SK-N-SH (cell line): Measurements from ENCODE around the gene CCDC47. TPM values are rescaled to one million over a fixed set of nuclear protein-coding genes. Genes with fewer than 3 reads are reported as not detected.

Experiments
- CTCF ChIA-PET: fragments of 300-600, 350-600 bp; formaldehyde crosslinking; extraction: SDS; loops from one replicate; lab custom pipeline; 2021; lab: Yijun Ruan, JAX
- POLR2A ChIA-PET: fragments of 350-600 bp; sonication (Branson Sonifier 250); formaldehyde crosslinking; extraction: SDS; loops from one replicate; lab custom pipeline; 2020; ENCODE audit warnings: antibody characterized with exemption, inconsistent platforms; lab: Yijun Ruan, JAX
- DNase-seq: peaks from one replicate; pipeline ENCODE4 v3.0.0; 2012
- H2AFZ ChIP-seq: fragments of 200-600 bp; sonication (generic); 2 replicates; pipeline ENCODE4 v1.8.1; 2016; ENCODE audit warnings: antibody characterized with exemption, mild to moderate bottlenecking, low read depth
- H3F3A ChIP-seq: fragments of 200-600 bp; sonication (generic); replicated peaks from 2 replicates; pipeline ENCODE3; 2016; ENCODE audit warnings: antibody characterized with exemption, mild to moderate bottlenecking; ENCODE audit not compliant: insufficient read depth
- H3K27ac ChIP-seq, 2 experiments: fragments of 200-500 bp in 1 of 2; fragments of 200-600 bp in 1 of 2; sonication (Bioruptor generic) in 1 of 2; sonication (generic), shearing (Covaris generic) in 1 of 2; 2 replicates each; pipeline versions ENCODE4 v1.5.1 to v1.6.1; 2014 to 2016; ENCODE audit warnings: low read depth in 2 of 2, inconsistent platforms in 1 of 2, low read length in 1 of 2, mild to moderate bottlenecking in 1 of 2, mixed read lengths in 1 of 2
- H3K27me3 ChIP-seq: fragments of 200-600 bp; sonication (generic), shearing (Covaris generic); 2 replicates; pipeline ENCODE4 v1.6.1; 2016; ENCODE audit warnings: mixed run types; ENCODE audit not compliant: insufficient read depth
- H3K36me3 ChIP-seq, 2 experiments: fragments of 200-500 bp in 1 of 2; fragments of 200-600 bp in 1 of 2; sonication (Bioruptor generic) in 1 of 2; sonication (generic) in 1 of 2; replicated peaks in 1 of 2; 2 replicates each; pipeline versions ENCODE3 to v1.5.1; 2014 to 2016; ENCODE audit warnings: low read length in 1 of 2, mild to moderate bottlenecking in 1 of 2; ENCODE audit not compliant: insufficient read depth in 2 of 2, control insufficient read depth in 1 of 2
- H3K4me1 ChIP-seq, 2 experiments: fragments of 200-500 bp in 1 of 2; fragments of 200-600 bp in 1 of 2; sonication (Bioruptor generic) in 1 of 2; sonication (generic), shearing (Covaris generic) in 1 of 2; 2 replicates each; pipeline versions ENCODE4 v1.5.1 to v1.6.1; 2014 to 2016; ENCODE audit warnings: low read depth in 1 of 2, low read length in 1 of 2, mixed run types in 1 of 2; ENCODE audit not compliant: insufficient read depth in 2 of 2, control insufficient read depth in 1 of 2
- H3K4me2 ChIP-seq: fragments of 200-600 bp; sonication (generic), shearing (Covaris generic); 2 replicates; pipeline ENCODE4 v1.6.1; 2017; ENCODE audit warnings: mixed run types
- H3K4me3 ChIP-seq, 2 experiments: fragments of 200-500 bp in 1 of 2; fragments of 200-600 bp in 1 of 2; sonication (Bioruptor generic) in 1 of 2; sonication (generic), shearing (Covaris generic) in 1 of 2; 2 replicates each; pipeline versions ENCODE4 v1.5.1 to v1.8.1; 2014 to 2016; ENCODE audit warnings: low read depth in 2 of 2, inconsistent platforms in 1 of 2, low read length in 1 of 2, mild to moderate bottlenecking in 1 of 2, mixed read lengths in 1 of 2, moderate library complexity in 1 of 2
- H3K79me2 ChIP-seq: fragments of 200-600 bp; sonication (generic); 2 replicates; pipeline ENCODE4 v1.8.1; 2017; ENCODE audit warnings: mild to moderate bottlenecking; ENCODE audit not compliant: insufficient read depth
- H3K9ac ChIP-seq: fragments of 200-600 bp; sonication (generic); 2 replicates; pipeline ENCODE4 v1.6.1; 2017; ENCODE audit warnings: mixed run types
- H3K9me2 ChIP-seq: fragments of 200-600 bp; sonication (generic); 2 replicates; pipeline ENCODE4 v1.6.1; 2017; ENCODE audit warnings: mixed run types
- H3K9me3 ChIP-seq: fragments of 200-600 bp; sonication (generic); 2 replicates; pipeline ENCODE4 v1.6.1; 2017; ENCODE audit warnings: mixed run types, mild to moderate bottlenecking, moderate library complexity
- H4K20me1 ChIP-seq: fragments of 200-600 bp; sonication (generic); 2 replicates; pipeline ENCODE4 v1.6.1; 2017; ENCODE audit warnings: mild to moderate bottlenecking, mixed run types; ENCODE audit not compliant: insufficient read depth
- CHD2 ChIP-seq: fragments of 150-350 bp; IDR thresholded peaks from 2 replicates; pipeline ENCODE4 v1.6.1; 2018; ENCODE audit warnings: low read length; ENCODE audit not compliant: partially characterized antibody
- ELF1 ChIP-seq: IDR thresholded peaks from 2 replicates; pipeline ENCODE4 v1.4.0; 2012
- FOSL2 ChIP-seq: IDR thresholded peaks from 2 replicates; pipeline ENCODE4 v1.4.0; 2012; ENCODE audit warnings: low read depth, mild to moderate bottlenecking, moderate library complexity, borderline replicate concordance
- FOXJ3 ChIP-seq: sonication (generic); formaldehyde crosslinking; IDR thresholded peaks from 2 replicates; pipeline ENCODE4 v1.5.1; 2020; ENCODE audit warnings: mild to moderate bottlenecking, missing genetic modification reagents
- FOXM1 ChIP-seq: IDR thresholded peaks from 2 replicates; pipeline ENCODE4 v1.4.0; 2012; ENCODE audit warnings: low read depth, mild to moderate bottlenecking
- GABPA ChIP-seq: IDR thresholded peaks from 2 replicates; pipeline ENCODE4 v1.4.0; 2012; ENCODE audit warnings: low read depth, mild to moderate bottlenecking
- GATA2 ChIP-seq: sonication (generic); formaldehyde crosslinking; IDR thresholded peaks from 2 replicates; pipeline ENCODE4 v1.5.0; 2020; ENCODE audit warnings: mild to moderate bottlenecking, missing genetic modification reagents
- JUND ChIP-seq: IDR thresholded peaks from 2 replicates; pipeline ENCODE4 v1.4.0; 2012
- MXI1 ChIP-seq: IDR thresholded peaks from 2 replicates; pipeline ENCODE4 v1.6.1; 2012; ENCODE audit warnings: mild to moderate bottlenecking, low read depth, low read length, improper control_type of control experiment
- NFIC ChIP-seq: IDR thresholded peaks from 2 replicates; pipeline ENCODE4 v1.4.0; 2012; ENCODE audit warnings: borderline replicate concordance
- POLR2AphosphoS5 ChIP-seq: IDR thresholded peaks from 2 replicates; pipeline ENCODE4 v1.6.1; 2012; ENCODE audit warnings: low read depth, low read length
- RAD21 ChIP-seq: IDR thresholded peaks from 2 replicates; pipeline ENCODE4 v1.6.1; 2012; ENCODE audit warnings: mild to moderate bottlenecking, low read length
- RCOR1 ChIP-seq: fragments of 150-350 bp; IDR thresholded peaks from 2 replicates; pipeline ENCODE4 v1.6.1; 2017; ENCODE audit warnings: antibody characterized with exemption, low read length
- SMC3 ChIP-seq: IDR thresholded peaks from 2 replicates; pipeline ENCODE4 v1.6.1; 2012; ENCODE audit warnings: low read depth, low read length, improper control_type of control experiment
- TCF12 ChIP-seq: IDR thresholded peaks from 2 replicates; pipeline ENCODE4 v1.4.0; 2012
- TEAD4 ChIP-seq: IDR thresholded peaks from 2 replicates; pipeline ENCODE4 v1.4.0; 2012; ENCODE audit warnings: mild to moderate bottlenecking, borderline replicate concordance; ENCODE audit not compliant: insufficient read depth
- YY1 ChIP-seq: IDR thresholded peaks from 2 replicates; pipeline ENCODE4 v1.4.0; 2012; ENCODE audit warnings: low read depth, mild to moderate bottlenecking
- WGBS: methylation state at CpG from one replicate; pipeline ENCODE4 v1.1.6; 2017; ENCODE audit warnings: low lambda C conversion rate; 5-methylcytosine and 5-hydroxymethylcytosine counted together
- polyA plus RNA-seq, 3 experiments: library from polyadenylated mRNA; depleted of rRNA; stranded (reverse); fragments of >200 nt; gene quantifications; 2 replicates each; pipeline ENCODE4 v1.2.3, GENCODE V29; 2012
- TF ChIP-seq, protein P1 (sequence below): IDR thresholded peaks from 2 replicates; pipeline ENCODE4 v1.4.0; 2012; ENCODE audit warnings: low read depth, borderline replicate concordance
- TF ChIP-seq, protein P2 (sequence below): fragments of 200-600 bp; sonication (generic); IDR thresholded peaks from 2 replicates; pipeline ENCODE4 v1.6.1; 2017; ENCODE audit warnings: antibody characterized with exemption, mild to moderate bottlenecking, moderate library complexity
- TF ChIP-seq, protein P3 (sequence below): IDR thresholded peaks from 2 replicates; pipeline ENCODE4; 2012
- TF ChIP-seq, protein P4 (sequence below): IDR thresholded peaks from 2 replicates; pipeline ENCODE4 v1.6.1; 2012; ENCODE audit warnings: mild to moderate bottlenecking, low read depth, low read length, moderate library complexity

The CCDC47 gene
- polyA plus RNA-seq, 1 of the 3 experiments (the other 2 are of a cell fraction), result 76.6 TPM

DNA sequence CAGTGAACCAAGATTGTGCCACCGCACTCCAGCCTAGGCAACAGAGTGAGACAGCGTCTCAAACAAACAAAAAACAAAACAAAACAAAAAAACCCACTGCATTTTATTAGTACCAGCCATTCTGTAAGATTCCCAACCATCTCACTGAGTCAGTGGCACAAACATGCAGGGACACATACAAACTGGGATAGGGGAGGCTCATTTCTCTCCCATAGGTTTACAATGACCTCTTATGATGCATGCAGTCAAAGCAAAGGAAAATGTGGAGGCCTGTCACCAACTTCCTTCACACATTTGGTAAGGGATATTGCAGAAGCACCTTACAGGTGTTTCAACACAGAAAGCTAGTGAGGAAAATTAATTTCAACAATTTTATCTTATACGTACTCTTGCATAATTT is 19.4 kb downstream of the CCDC47 start:
- DNase-seq, result no peak
- TF ChIP-seq YY1, result no peak
- TF ChIP-seq TCF12, result no peak
- TF ChIP-seq, protein P1, sequence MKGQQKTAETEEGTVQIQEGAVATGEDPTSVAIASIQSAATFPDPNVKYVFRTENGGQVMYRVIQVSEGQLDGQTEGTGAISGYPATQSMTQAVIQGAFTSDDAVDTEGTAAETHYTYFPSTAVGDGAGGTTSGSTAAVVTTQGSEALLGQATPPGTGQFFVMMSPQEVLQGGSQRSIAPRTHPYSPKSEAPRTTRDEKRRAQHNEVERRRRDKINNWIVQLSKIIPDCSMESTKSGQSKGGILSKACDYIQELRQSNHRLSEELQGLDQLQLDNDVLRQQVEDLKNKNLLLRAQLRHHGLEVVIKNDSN, result no peak
- no peak for TF ChIP-seq GABPA
- TF ChIP-seq JUND, result no peak
- no peak for TF ChIP-seq TEAD4
- TF ChIP-seq FOXJ3 (CRISPR knock-in tag), result no peak
- TF ChIP-seq FOXM1, result no peak
- TF ChIP-seq GATA2 (CRISPR knock-in tag), result no peak
- TF ChIP-seq, protein P2, sequence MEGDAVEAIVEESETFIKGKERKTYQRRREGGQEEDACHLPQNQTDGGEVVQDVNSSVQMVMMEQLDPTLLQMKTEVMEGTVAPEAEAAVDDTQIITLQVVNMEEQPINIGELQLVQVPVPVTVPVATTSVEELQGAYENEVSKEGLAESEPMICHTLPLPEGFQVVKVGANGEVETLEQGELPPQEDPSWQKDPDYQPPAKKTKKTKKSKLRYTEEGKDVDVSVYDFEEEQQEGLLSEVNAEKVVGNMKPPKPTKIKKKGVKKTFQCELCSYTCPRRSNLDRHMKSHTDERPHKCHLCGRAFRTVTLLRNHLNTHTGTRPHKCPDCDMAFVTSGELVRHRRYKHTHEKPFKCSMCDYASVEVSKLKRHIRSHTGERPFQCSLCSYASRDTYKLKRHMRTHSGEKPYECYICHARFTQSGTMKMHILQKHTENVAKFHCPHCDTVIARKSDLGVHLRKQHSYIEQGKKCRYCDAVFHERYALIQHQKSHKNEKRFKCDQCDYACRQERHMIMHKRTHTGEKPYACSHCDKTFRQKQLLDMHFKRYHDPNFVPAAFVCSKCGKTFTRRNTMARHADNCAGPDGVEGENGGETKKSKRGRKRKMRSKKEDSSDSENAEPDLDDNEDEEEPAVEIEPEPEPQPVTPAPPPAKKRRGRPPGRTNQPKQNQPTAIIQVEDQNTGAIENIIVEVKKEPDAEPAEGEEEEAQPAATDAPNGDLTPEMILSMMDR, result no peak
- no peak for TF ChIP-seq CHD2
- TF ChIP-seq MXI1, result no peak
- TF ChIP-seq RAD21, result no peak
- Histone ChIP-seq H3F3A (peaks cover 17% of the 10 kb centered on the region), H3K9me2 (no peaks in the 10 kb centered on the region), H3K79me2 (peaks cover 3% of the 10 kb centered on the region; the same call in 1 of the 2 replicates), H3K4me3 (no peak overlapping the region), H3K4me1 (no peaks in the 10 kb centered on the region), H3K9ac (no peak overlapping the region), H3K27me3 (no peaks in the 10 kb centered on the region), H3K27ac (no peak overlapping the region), H3K36me3 (peaks cover 78 to 87% of the 10 kb centered on the region in 2 experiments), H3K9me3 (no peaks in the 10 kb centered on the region), H4K20me1 (no peaks in the 10 kb centered on the region), H2AFZ (no peak overlapping the region), H3K4me2 (no peak overlapping the region)
- WGBS, result 97% methylated on average over 3 of the region's 3 CpGs
- POLR2A ChIA-PET, result no interaction called here
- CTCF ChIA-PET, result interaction anchor here (1.7 kb wide), 1 partner anchor 9 kb away, joined by 5 read pairs; no protein-coding TSS in a partner anchor

DNA sequence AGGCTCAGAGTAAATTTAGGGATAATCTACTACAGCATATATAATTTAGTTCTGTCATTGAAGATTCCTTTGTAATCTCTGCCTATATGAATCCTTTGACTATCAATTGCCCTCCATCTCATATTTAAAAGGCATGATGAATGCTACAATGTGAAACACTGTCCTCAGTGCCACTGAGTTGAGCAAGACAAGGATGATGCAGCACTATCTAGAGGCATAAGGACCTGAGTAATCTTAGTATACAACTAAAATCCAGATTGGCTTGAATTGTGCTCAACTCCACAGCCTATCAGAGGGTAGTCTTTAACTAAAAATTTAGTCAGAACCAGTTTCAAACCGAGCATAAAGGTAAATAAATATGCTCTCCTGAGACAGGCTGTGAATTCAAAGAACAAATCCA is 20.2 kb downstream of the CCDC47 start:
- ChIA-PET CTCF (no interaction called here), POLR2A (no interaction called here)
- Histone ChIP-seq H3K79me2 (peaks cover 3% of the 10 kb centered on the region; the same call in 1 of the 2 replicates), H3K9me3 (no peaks in the 10 kb centered on the region), H3K4me3 (no peak overlapping the region), H2AFZ (no peak overlapping the region), H3F3A (peaks cover 15% of the 10 kb centered on the region), H3K9me2 (no peaks in the 10 kb centered on the region), H3K4me2 (no peak overlapping the region), H3K36me3 (peaks cover 70 to 89% of the 10 kb centered on the region in 2 experiments), H3K27me3 (no peaks in the 10 kb centered on the region), H3K9ac (no peak overlapping the region), H4K20me1 (no peaks in the 10 kb centered on the region), H3K27ac (no peak overlapping the region), H3K4me1 (no peaks in the 10 kb centered on the region)
- WGBS, result 90% methylated on average over 1 of the region's 1 CpG
- no peak for DNase-seq
- TF ChIP-seq FOXJ3 (CRISPR knock-in tag) (no peak), POLR2AphosphoS5 (no peak), SMC3 (no peak), TCF12 (no peak), RCOR1 (no peak), ELF1 (no peak), NFIC (no peak), FOSL2 (no peak), MXI1 (no peak)
- TF ChIP-seq, protein P3, sequence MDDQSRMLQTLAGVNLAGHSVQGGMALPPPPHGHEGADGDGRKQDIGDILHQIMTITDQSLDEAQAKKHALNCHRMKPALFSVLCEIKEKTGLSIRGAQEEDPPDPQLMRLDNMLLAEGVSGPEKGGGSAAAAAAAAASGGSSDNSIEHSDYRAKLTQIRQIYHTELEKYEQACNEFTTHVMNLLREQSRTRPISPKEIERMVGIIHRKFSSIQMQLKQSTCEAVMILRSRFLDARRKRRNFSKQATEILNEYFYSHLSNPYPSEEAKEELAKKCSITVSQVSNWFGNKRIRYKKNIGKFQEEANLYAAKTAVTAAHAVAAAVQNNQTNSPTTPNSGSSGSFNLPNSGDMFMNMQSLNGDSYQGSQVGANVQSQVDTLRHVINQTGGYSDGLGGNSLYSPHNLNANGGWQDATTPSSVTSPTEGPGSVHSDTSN, result no peak
- TF ChIP-seq, protein P4, sequence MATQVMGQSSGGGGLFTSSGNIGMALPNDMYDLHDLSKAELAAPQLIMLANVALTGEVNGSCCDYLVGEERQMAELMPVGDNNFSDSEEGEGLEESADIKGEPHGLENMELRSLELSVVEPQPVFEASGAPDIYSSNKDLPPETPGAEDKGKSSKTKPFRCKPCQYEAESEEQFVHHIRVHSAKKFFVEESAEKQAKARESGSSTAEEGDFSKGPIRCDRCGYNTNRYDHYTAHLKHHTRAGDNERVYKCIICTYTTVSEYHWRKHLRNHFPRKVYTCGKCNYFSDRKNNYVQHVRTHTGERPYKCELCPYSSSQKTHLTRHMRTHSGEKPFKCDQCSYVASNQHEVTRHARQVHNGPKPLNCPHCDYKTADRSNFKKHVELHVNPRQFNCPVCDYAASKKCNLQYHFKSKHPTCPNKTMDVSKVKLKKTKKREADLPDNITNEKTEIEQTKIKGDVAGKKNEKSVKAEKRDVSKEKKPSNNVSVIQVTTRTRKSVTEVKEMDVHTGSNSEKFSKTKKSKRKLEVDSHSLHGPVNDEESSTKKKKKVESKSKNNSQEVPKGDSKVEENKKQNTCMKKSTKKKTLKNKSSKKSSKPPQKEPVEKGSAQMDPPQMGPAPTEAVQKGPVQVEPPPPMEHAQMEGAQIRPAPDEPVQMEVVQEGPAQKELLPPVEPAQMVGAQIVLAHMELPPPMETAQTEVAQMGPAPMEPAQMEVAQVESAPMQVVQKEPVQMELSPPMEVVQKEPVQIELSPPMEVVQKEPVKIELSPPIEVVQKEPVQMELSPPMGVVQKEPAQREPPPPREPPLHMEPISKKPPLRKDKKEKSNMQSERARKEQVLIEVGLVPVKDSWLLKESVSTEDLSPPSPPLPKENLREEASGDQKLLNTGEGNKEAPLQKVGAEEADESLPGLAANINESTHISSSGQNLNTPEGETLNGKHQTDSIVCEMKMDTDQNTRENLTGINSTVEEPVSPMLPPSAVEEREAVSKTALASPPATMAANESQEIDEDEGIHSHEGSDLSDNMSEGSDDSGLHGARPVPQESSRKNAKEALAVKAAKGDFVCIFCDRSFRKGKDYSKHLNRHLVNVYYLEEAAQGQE, result no peak
